GM12864 (cell line): ENCODE data around the gene ATP6AP2.

Experiments
- DNase-seq: peaks from one replicate; pipeline ENCODE4 v3.0.0-alpha.2; 2011; ENCODE audit warnings: low read depth
- H3K4me3 ChIP-seq: 2 replicates; pipeline ENCODE4 v1.5.1; 2011; ENCODE audit warnings: mild to moderate bottlenecking, low read depth, low read length, control low read depth
- CTCF ChIP-seq: IDR thresholded peaks from 2 replicates; pipeline ENCODE4 v1.5.1; 2011; ENCODE audit warnings: low read depth, mild to moderate bottlenecking, moderate library complexity, low read length, control low read depth, inconsistent platforms; ENCODE audit errors: missing control alignments

Gene ATP6AP2

DNA sequence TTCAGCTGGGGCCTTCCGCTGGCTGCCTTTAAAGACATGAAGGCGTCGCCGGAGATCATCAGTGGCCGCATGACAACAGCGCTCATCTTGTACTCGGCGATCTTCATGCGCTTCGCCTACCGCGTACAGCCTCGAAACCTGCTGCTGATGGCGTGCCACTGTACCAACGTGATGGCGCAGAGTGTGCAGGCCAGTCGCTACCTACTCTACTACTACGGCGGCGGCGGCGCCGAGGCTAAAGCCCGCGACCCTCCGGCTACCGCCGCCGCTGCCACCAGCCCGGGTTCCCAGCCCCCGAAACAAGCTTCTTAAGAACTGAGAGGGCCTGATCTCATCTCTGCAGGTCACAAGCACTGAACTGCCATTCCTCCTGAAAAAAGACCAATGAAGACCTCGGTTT, 42.9 kb downstream of the ATP6AP2 start:
- H3K4me3 ChIP-seq, result no peak overlapping the region
- no peak for DNase-seq
- TF ChIP-seq CTCF, result no peak

DNA sequence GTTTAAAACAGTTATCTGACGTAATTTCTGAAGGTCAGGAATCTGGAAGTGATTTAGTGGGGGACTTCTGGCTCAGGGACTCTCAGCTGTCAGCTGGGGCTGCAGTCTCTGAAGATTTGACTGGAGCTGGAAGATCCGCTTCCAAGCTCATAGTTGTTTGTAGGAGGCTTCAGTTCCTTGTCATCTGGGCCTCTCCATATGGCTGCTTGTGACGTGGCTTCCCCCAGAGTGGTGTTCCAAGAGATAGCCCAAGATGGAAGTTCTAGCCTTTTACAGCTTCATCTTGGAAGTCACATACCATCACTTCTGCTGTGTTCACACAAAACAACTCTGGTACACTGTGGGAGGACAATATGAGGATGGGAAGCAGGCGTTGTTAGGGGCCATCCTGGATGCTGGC, 44.5 kb downstream of the ATP6AP2 start:
- no peak overlapping the region for H3K4me3 ChIP-seq
- no peak for DNase-seq
- TF ChIP-seq CTCF, result no peak

- no peak for DNase-seq
- H3K4me3 ChIP-seq, result no peak overlapping the region
- TF ChIP-seq CTCF, result no peak
Measured at GRCh38 chrX:40628506-40628905, 47.7 kb downstream of the ATP6AP2 start.

DNA sequence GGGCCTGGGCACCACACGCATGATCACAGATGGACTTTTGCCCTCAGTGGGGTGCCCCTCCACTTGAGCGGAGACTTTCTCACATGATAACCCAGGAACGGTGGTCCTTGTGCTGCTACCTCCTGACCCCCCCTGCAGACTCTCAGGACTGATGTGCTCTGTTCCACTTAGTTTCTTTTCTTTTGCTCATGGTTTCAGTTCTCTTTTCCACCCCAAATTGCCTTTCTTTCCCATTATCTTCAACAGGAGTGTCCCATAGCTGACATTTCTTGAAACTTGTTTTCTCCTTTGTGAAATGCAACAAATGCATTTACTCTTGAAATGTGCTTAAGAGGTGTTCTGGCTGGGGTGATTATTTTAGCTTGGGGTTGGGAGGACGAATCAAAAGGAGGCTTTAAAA, 51.4 kb downstream of the ATP6AP2 start:
- H3K4me3 ChIP-seq, result no peak overlapping the region
- no peak for TF ChIP-seq CTCF
- no peak for DNase-seq

- no peak for DNase-seq
- H3K4me3 ChIP-seq, result no peak overlapping the region
- no peak for TF ChIP-seq CTCF
Measured at GRCh38 chrX:40637687-40638086, 56.9 kb downstream of the ATP6AP2 start.

DNA sequence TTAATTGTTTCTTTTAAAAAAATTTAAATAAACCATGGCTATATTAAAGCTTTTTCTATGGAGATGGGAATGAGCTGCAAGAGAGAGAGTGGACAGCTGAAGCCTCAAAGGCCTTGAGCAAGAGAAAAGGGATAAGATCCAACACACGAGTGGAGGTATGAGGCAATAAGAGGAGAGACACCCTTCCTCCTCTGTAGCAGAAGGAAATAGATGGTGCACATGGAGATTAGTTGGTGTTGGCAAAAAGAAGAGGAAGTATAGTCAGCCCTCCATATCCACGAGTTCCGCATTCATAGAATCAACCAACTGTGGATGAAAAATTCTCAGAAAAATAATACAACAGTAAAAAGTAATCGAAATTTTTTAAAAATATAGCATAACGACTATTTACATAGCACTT, 63.4 kb downstream of the ATP6AP2 start:
- no peak for DNase-seq
- H3K4me3 ChIP-seq, result peak overlapping the region; percentile 61; the same call in 1 of the 2 replicates
- no peak for TF ChIP-seq CTCF

DNA sequence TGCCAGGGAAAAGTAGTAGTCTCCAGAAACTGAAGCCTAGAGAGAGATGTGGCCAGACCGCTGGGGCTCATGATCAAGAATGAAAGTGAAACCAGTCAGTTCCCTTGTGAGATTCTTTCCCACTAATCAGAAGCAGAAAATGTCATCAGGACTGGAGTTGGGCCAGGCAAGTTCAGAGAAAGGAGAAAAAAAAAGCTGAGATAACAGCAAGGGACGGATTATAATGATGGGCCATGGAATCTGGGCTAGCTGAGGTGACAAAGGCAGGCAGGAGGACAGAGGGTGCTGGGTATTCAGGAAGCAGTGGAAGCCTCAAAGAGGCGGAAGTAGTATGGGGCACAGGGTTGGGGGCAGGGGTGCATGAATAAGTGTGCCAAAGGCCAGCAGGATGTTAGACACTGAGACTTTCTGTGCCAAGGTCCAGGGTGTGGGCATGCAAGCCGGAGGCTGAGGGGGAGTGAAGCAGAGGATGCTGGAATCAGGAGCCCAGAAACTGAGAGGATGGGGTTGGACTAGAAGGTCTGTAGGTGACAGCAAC, 64.1 kb downstream of the ATP6AP2 start:
- H3K4me3 ChIP-seq, result peak overlapping the region; percentile 61
- no peak for TF ChIP-seq CTCF
- no peak for DNase-seq
